ENCODE data around the gene SH3BGRL3.

- TF ChIP-seq CTCF (conservative IDR thresholded peaks at IDR 0.05; ENCODE audit: low read depth in 2 of 2) (no peak), EZH2 (IDR thresholded peaks at IDR 0.05; ENCODE audit: low read depth, unreplicated experiment) (no peak), JUNB (IDR thresholded peaks at IDR 0.05; ENCODE audit: unreplicated experiment) (no peak), POLR2AphosphoS5 (IDR thresholded peaks at IDR 0.05; ENCODE audit: low read depth) (no peak), CREB1 (CRISPR knock-in tag; IDR thresholded peaks at IDR 0.05; ENCODE audit: low read depth) (no peak), EZH2phosphoT487 (IDR thresholded peaks at IDR 0.05; ENCODE audit: unreplicated experiment) (no peak), ETS1 (IDR thresholded peaks at IDR 0.05) (no peak), NANOG (IDR thresholded peaks at IDR 0.05; ENCODE audit: borderline replicate concordance) (no peak)
- TF ChIP-seq, protein P1, sequence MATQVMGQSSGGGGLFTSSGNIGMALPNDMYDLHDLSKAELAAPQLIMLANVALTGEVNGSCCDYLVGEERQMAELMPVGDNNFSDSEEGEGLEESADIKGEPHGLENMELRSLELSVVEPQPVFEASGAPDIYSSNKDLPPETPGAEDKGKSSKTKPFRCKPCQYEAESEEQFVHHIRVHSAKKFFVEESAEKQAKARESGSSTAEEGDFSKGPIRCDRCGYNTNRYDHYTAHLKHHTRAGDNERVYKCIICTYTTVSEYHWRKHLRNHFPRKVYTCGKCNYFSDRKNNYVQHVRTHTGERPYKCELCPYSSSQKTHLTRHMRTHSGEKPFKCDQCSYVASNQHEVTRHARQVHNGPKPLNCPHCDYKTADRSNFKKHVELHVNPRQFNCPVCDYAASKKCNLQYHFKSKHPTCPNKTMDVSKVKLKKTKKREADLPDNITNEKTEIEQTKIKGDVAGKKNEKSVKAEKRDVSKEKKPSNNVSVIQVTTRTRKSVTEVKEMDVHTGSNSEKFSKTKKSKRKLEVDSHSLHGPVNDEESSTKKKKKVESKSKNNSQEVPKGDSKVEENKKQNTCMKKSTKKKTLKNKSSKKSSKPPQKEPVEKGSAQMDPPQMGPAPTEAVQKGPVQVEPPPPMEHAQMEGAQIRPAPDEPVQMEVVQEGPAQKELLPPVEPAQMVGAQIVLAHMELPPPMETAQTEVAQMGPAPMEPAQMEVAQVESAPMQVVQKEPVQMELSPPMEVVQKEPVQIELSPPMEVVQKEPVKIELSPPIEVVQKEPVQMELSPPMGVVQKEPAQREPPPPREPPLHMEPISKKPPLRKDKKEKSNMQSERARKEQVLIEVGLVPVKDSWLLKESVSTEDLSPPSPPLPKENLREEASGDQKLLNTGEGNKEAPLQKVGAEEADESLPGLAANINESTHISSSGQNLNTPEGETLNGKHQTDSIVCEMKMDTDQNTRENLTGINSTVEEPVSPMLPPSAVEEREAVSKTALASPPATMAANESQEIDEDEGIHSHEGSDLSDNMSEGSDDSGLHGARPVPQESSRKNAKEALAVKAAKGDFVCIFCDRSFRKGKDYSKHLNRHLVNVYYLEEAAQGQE (IDR thresholded peaks at IDR 0.05; ENCODE audit: unreplicated experiment), result no peak
Observed at GRCh38 chr1:26278303-26278702, 1.6 kb upstream of the SH3BGRL3 start.

Measured in GM23338 (cell line).